ENCODE measurements around the gene OR6B2.

OR6B2 gene

DNA sequence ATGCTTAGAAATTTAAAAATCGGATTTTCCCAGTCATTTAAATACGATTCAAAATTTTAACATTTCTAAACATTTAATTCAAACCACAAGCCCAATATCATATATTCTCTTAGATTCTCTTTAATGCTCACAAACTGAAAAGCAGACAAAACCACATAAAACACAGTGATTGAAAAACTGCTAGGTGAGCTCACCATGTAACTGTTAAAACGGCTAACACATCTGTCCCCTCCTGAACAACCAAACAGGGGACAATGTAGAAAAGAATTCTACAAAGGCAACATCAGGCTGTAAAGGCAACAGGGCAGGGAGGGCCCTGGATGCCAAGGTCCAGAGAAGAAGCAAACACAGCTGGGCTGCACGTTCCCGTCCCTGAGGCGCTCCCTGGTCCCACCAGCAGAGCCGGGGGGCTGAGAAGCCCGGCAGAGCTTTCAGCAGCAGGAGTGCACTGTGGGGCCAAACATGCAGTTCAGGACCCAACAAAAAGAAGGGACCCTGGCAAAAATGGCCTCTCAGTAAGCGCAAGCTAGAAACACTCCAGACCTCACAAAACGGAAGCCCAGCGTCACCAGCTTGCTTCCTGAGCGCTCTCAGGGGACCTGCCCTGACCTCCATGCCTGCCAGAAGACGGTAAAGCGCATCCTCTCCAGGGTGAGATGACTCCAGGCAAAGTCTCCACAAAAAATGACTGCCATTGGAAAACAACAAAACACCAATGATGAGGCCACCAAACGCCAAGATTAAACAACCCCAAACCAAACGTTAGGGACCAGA is 45.6 kb downstream of the OR6B2 start:
- no peak for DNase-seq (ENCODE audit: low read depth)
- TF ChIP-seq, protein P1, sequence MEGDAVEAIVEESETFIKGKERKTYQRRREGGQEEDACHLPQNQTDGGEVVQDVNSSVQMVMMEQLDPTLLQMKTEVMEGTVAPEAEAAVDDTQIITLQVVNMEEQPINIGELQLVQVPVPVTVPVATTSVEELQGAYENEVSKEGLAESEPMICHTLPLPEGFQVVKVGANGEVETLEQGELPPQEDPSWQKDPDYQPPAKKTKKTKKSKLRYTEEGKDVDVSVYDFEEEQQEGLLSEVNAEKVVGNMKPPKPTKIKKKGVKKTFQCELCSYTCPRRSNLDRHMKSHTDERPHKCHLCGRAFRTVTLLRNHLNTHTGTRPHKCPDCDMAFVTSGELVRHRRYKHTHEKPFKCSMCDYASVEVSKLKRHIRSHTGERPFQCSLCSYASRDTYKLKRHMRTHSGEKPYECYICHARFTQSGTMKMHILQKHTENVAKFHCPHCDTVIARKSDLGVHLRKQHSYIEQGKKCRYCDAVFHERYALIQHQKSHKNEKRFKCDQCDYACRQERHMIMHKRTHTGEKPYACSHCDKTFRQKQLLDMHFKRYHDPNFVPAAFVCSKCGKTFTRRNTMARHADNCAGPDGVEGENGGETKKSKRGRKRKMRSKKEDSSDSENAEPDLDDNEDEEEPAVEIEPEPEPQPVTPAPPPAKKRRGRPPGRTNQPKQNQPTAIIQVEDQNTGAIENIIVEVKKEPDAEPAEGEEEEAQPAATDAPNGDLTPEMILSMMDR (conservative IDR thresholded peaks at IDR 0.05; ENCODE audit: low read length) = no peak
- H3K4me3 ChIP-seq (ENCODE audit: low read length) = no peak overlapping the region

DNA sequence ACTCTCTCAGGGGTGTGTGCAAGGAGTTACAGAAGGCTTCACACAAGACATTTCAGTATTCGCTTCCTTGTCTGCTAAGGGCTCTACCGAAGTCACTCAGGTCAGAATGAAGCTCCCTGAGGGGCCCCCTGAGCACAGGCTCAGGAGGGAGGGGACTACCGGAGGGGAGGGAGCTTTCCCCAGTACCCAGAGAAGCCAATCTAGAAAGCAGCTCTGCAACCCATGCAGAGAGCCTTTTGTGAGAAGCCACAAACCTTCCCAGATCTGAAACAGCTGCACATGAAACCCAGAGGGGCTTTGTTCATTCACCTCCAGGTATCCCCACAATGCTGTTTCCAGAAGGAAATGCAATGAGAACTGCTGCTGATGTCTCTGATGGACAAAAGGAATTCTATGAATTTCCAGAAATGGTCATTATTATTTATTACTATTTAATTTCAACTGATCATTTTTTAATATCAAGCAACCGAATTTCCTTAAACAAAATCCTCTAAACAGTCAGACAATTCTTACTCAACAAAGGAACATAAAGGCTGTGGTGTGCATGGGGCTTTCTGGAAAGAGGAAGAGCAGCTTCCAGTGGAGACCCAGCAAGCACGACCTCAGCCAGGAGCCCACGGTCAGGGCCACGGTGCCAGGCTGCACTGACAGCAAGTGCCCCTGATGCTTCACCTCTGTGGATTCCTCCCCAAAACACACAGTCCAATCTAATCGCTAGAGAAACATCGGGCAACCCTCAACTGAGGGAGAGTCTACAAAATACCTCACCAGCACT is 47.0 kb downstream of the OR6B2 start:
- TF ChIP-seq, protein P1 (conservative IDR thresholded peaks at IDR 0.05; ENCODE audit: low read length) = no peak
- DNase-seq (ENCODE audit: low read depth) = no peak
- H3K4me3 ChIP-seq (ENCODE audit: low read length) = no peak overlapping the region
